Measurements from ENCODE around the gene LARP4B. TPM values are rescaled to one million over a fixed set of nuclear protein-coding genes. Genes with fewer than 3 reads are reported as not detected.

Gene LARP4B
- total RNA-seq, 2 experiments from 2014 or later: 33.1 to 40.2 TPM

GRCh38 chr10:804191-804781 lies 127.2 kb downstream of the LARP4B start:
- Mint-ChIP-seq H3K9me3 (peaks cover 2% of the 10 kb centered on the region), H3K27ac (no peak overlapping the region), H3K4me1 (ENCODE audit: low read depth) (no peaks in the 10 kb centered on the region), H3K27me3 (no peaks in the 10 kb centered on the region), H3K4me3 (no peak overlapping the region), H3K36me3 (ENCODE audit: low read depth) (peaks cover 25% of the 10 kb centered on the region)
- peaks cover 19% of the 10 kb centered on the region for H3K36me3 ChIP-seq (ENCODE audit: insufficient read depth, low read length)
- DNase-seq (no peak), ATAC-seq (ENCODE audit: poor library complexity) (no peak)
- intact Hi-C loops (cut with DNase I, micrococcal nuclease): no loop called here
- CTCF ChIA-PET: no interaction called here
- H3K27ac ChIP-seq (ENCODE audit: low read depth in 1 of 2, low read length in 2 of 2): no peak overlapping the region
- POLR2A ChIA-PET: no interaction called here
- peaks cover 0 to 19% of the 10 kb centered on the region in 2 experiments for H3K9me3 ChIP-seq (ENCODE audit: control insufficient read depth in 1 of 2, insufficient read depth in 1 of 2, low read length in 2 of 2)
- no peak for TF ChIP-seq CTCF (IDR thresholded peaks at IDR 0.05)
- no peak overlapping the region for H3K4me3 ChIP-seq (ENCODE audit: low read length)
- no peaks in the 10 kb centered on the region for H3K27me3 ChIP-seq (ENCODE audit: control insufficient read depth in 1 of 2, insufficient read depth in 2 of 2, low read length in 2 of 2)
- H3K4me1 ChIP-seq (ENCODE audit: insufficient read depth, low read length): peaks cover 8% of the 10 kb centered on the region

- no peak overlapping the region for H3K27ac ChIP-seq (ENCODE audit: low read depth in 1 of 2, low read length in 2 of 2)
- H3K4me1 ChIP-seq (ENCODE audit: insufficient read depth, low read length): peaks cover 8% of the 10 kb centered on the region
- ATAC-seq (ENCODE audit: poor library complexity): no peak
- Mint-ChIP-seq H3K27me3 (no peaks in the 10 kb centered on the region), H3K4me1 (ENCODE audit: low read depth) (no peaks in the 10 kb centered on the region), H3K9me3 (peaks cover 4% of the 10 kb centered on the region), H3K27ac (no peak overlapping the region), H3K4me3 (no peak overlapping the region), H3K36me3 (ENCODE audit: low read depth) (peaks cover 14% of the 10 kb centered on the region)
- H3K27me3 ChIP-seq (ENCODE audit: control insufficient read depth in 1 of 2, insufficient read depth in 2 of 2, low read length in 2 of 2): no peaks in the 10 kb centered on the region
- TF ChIP-seq CTCF (IDR thresholded peaks at IDR 0.05): no peak
- POLR2A ChIA-PET: no interaction called here
- CTCF ChIA-PET: no interaction called here
- peaks cover 11% of the 10 kb centered on the region for H3K36me3 ChIP-seq (ENCODE audit: insufficient read depth, low read length)
- no peak overlapping the region for H3K4me3 ChIP-seq (ENCODE audit: low read length)
- intact Hi-C loops (cut with DNase I, micrococcal nuclease): no loop called here
- H3K9me3 ChIP-seq (ENCODE audit: control insufficient read depth in 1 of 2, insufficient read depth in 1 of 2, low read length in 2 of 2): peaks cover 0 to 19% of the 10 kb centered on the region in 2 experiments
- no peak for DNase-seq
Observed at GRCh38 chr10:803041-803741, 128.3 kb downstream of the LARP4B start.

- ChIA-PET CTCF (no interaction called here), POLR2A (no interaction called here)
- H3K36me3 ChIP-seq (ENCODE audit: insufficient read depth, low read length): peaks cover 7% of the 10 kb centered on the region
- H3K27me3 ChIP-seq (ENCODE audit: control insufficient read depth in 1 of 2, insufficient read depth in 2 of 2, low read length in 2 of 2): no peaks in the 10 kb centered on the region
- Mint-ChIP-seq H3K27me3 (no peaks in the 10 kb centered on the region), H3K4me1 (ENCODE audit: low read depth) (no peaks in the 10 kb centered on the region), H3K36me3 (ENCODE audit: low read depth) (peaks cover 10% of the 10 kb centered on the region), H3K9me3 (peaks cover 4% of the 10 kb centered on the region), H3K27ac (no peak overlapping the region), H3K4me3 (no peak overlapping the region)
- no peak for ATAC-seq (ENCODE audit: poor library complexity)
- H3K9me3 ChIP-seq (ENCODE audit: control insufficient read depth in 1 of 2, insufficient read depth in 1 of 2, low read length in 2 of 2): peaks cover 0 to 23% of the 10 kb centered on the region in 2 experiments
- H3K4me3 ChIP-seq (ENCODE audit: low read length): no peak overlapping the region
- no peak for DNase-seq
- peaks cover 8% of the 10 kb centered on the region for H3K4me1 ChIP-seq (ENCODE audit: insufficient read depth, low read length)
- intact Hi-C loops (cut with DNase I, micrococcal nuclease): no loop called here
- TF ChIP-seq CTCF (IDR thresholded peaks at IDR 0.05): no peak
- no peak overlapping the region for H3K27ac ChIP-seq (ENCODE audit: low read depth in 1 of 2, low read length in 2 of 2)
Observed at GRCh38 chr10:802506-802905, 129.0 kb downstream of the LARP4B start.

Measured in CD4-positive, alpha-beta T cell (primary cell).